HepG2 (cell line): ENCODE data around the gene FCER1G. TPM values are rescaled to one million over a fixed set of nuclear protein-coding genes. Genes with fewer than 3 reads are reported as not detected.
A peak's percentile ranks its signal among the peaks of the same experiment; 100 is the strongest.
"Not testable (repeated sequence)": the region's sequence is repeated elsewhere in the genome, so short reads cannot be mapped to it uniquely, and the experiment has no call there.

Experiments used
- ATAC-seq: fragments of 200-7000 bp; cut with Tn5 transposase; 3 replicates; pipeline ENCODE4 v1.9.1; 2020; ENCODE audit warnings: mild to moderate bottlenecking, moderate library complexity
- BruUV-seq: library from RNA; stranded (reverse); fragments of 400-500 nt; replicated peaks from 2 replicates; lab custom pipeline; 2021; lab: Mats Ljungman, UMichigan
- CTCF ChIA-PET: fragments of 300-600 bp; formaldehyde crosslinking; extraction: SDS; loops from one replicate; lab custom pipeline; 2021; ENCODE audit warnings: low total read pairs, inconsistent platforms, low intra/inter-chr PET ratio; lab: Yijun Ruan, JAX
- POLR2A ChIA-PET: fragments of 350-600 bp; sonication (Branson Sonifier 250); formaldehyde crosslinking; loops from one replicate; lab custom pipeline; 2020; ENCODE audit warnings: antibody characterized with exemption, inconsistent platforms; lab: Yijun Ruan, JAX
- DNase-seq: peaks from one replicate; pipeline ENCODE4 v3.0.0-alpha.2; 2015; ENCODE audit warnings: low spot score
- FAIRE-seq: peaks from 3 replicates; lab custom pipeline; 2011; peaks lifted over from hg19 to GRCh38; lab: Jason Lieb, UNC
- H2AFZ ChIP-seq: one replicate; pipeline ENCODE4 v1.6.1; 2011; ENCODE audit warnings: low read length, inconsistent platforms
- H3K27ac ChIP-seq: fragments of 300-600 bp; 3 replicates; pipeline ENCODE4 v1.8.0; 2011; ENCODE audit warnings: mixed run types, mild to moderate bottlenecking, mixed read lengths, low read length, inconsistent platforms; ENCODE audit not compliant: insufficient read depth; ENCODE audit errors: extremely low read length
- H3K27me3 ChIP-seq, 2 experiments: fragments of 200-600 bp in 1 of 2; 2 replicates in 1 of 2; 3 replicates in 1 of 2; pipeline versions ENCODE4 v1.6.0 to v1.8.0; 2011; ENCODE audit warnings: low read length in 2 of 2, mild to moderate bottlenecking in 2 of 2, moderate library complexity in 2 of 2, inconsistent platforms in 1 of 2; ENCODE audit not compliant: insufficient read depth in 2 of 2, control insufficient read depth in 1 of 2
- H3K36me3 ChIP-seq, 2 experiments: fragments of 200-600 bp in 1 of 2; replicated peaks in 1 of 2; 2 replicates in 1 of 2; 3 replicates in 1 of 2; pipeline versions ENCODE4 v1.5.1 to v1.8.0; 2011; ENCODE audit warnings: low read length in 2 of 2, inconsistent platforms in 1 of 2; ENCODE audit not compliant: insufficient read depth in 2 of 2, control insufficient read depth in 1 of 2
- H3K4me1 ChIP-seq: 2 replicates; pipeline ENCODE4 v1.5.1; 2012; ENCODE audit warnings: low read length, inconsistent platforms; ENCODE audit not compliant: insufficient read depth
- H3K4me2 ChIP-seq: 2 replicates; pipeline ENCODE4 v1.6.0; 2011; ENCODE audit warnings: low read depth, low read length, inconsistent platforms
- H3K4me3 ChIP-seq, 3 experiments: fragments of 200-600 bp in 1 of 3; sonication (generic), shearing (Covaris generic) in 1 of 3; replicated peaks in 1 of 3; 2 replicates each; pipeline ENCODE4 v1.5.1; 2011 to 2016; ENCODE audit warnings: low read length in 3 of 3, inconsistent platforms in 2 of 3, low read depth in 2 of 3, mild to moderate bottlenecking in 2 of 3, control low read depth in 1 of 3, mixed read lengths in 1 of 3; ENCODE audit not compliant: insufficient read depth in 1 of 3
- H3K79me2 ChIP-seq: one replicate; pipeline ENCODE4 v1.6.1; 2011; ENCODE audit warnings: low read length, inconsistent platforms; ENCODE audit not compliant: insufficient read depth
- H3K9ac ChIP-seq: 2 replicates; pipeline ENCODE4 v1.6.0; 2011; ENCODE audit warnings: mild to moderate bottlenecking, low read depth, low read length, inconsistent platforms; ENCODE audit not compliant: insufficient read depth
- H3K9me3 ChIP-seq: 2 replicates; pipeline ENCODE4 v1.5.1; 2012; ENCODE audit warnings: mild to moderate bottlenecking, low read length
- H4K20me1 ChIP-seq: 2 replicates; pipeline ENCODE4 v1.6.0; 2011; ENCODE audit warnings: inconsistent platforms, mild to moderate bottlenecking, low read length, moderate library complexity; ENCODE audit not compliant: insufficient read depth
- CEBPG ChIP-seq: IDR thresholded peaks from 2 replicates; pipeline ENCODE4 v1.6.1; 2016
- CREM ChIP-seq, 2 experiments: sonication (generic) in 1 of 2; formaldehyde crosslinking in 1 of 2; IDR thresholded peaks; 2 replicates each; pipeline versions ENCODE4 v1.4.0 to v1.6.1; 2016 to 2020; ENCODE audit warnings: antibody characterized with exemption in 1 of 2, mild to moderate bottlenecking in 1 of 2, missing genetic modification reagents in 1 of 2
- FOXA1 ChIP-seq, 2 experiments: fragments of 450-650 bp in 1 of 2; sonication (generic) in 1 of 2; formaldehyde crosslinking in 1 of 2; IDR thresholded peaks; 2 replicates each; pipeline versions ENCODE4 v1.4.0 to v1.6.1; 2016 to 2020; ENCODE audit warnings: missing genetic modification reagents in 1 of 2
- FOXA3 ChIP-seq: IDR thresholded peaks from 2 replicates; pipeline ENCODE4 v1.6.1; 2016; ENCODE audit warnings: missing genetic modification reagents, missing compliant biosample characterization
- HNF4A ChIP-seq: sonication (generic); formaldehyde crosslinking; IDR thresholded peaks from 2 replicates; pipeline ENCODE4 v1.4.0; 2020; ENCODE audit warnings: missing genetic modification reagents
- NR2F6 ChIP-seq, 2 experiments: IDR thresholded peaks; 2 replicates each; pipeline ENCODE4 v1.6.1; 2016; ENCODE audit warnings: antibody characterized with exemption in 1 of 2, mild to moderate bottlenecking in 1 of 2
- RARA ChIP-seq: IDR thresholded peaks from 2 replicates; pipeline ENCODE4 v1.6.1; 2016; ENCODE audit warnings: missing genetic modification reagents, missing compliant biosample characterization
- WGBS: methylation state at CpG from one replicate; pipeline ENCODE4 v1.1.6; 2017; ENCODE audit warnings: low lambda C conversion rate; 5-methylcytosine and 5-hydroxymethylcytosine counted together
- in situ Hi-C: cut with HindIII; loops from 2 replicates; pipeline ENCODE4 v1.10.0; 2017; ENCODE audit warnings: low pct_unique_long_range_greater_than_20kb; ENCODE audit not compliant: extremely low pct_ligation_motif_present
- intact Hi-C: fragments of 100-400 bp; cut with micrococcal nuclease; formaldehyde crosslinking; loops from one replicate; pipeline ENCODE4 v1.10.0; 2022; ENCODE audit not compliant: unreplicated experiment
- polyA plus RNA-seq, 8 experiments: library from polyadenylated mRNA; depleted of rRNA in 3 of 8; stranded (reverse) in 7 of 8; unstranded in 1 of 8; fragments of >200 nt; fragmentation: Illumina TruSeq in 4 of 8; extraction: Trizol in 4 of 8; gene quantifications; 2 replicates each; pipeline versions ENCODE4 v1.2.1 to v1.2.3, GENCODE V29; 2011 to 2016; ENCODE audit warnings: low read depth in 4 of 8, missing spikeins in 1 of 8, mixed read lengths in 1 of 8; ENCODE audit not compliant: insufficient read depth in 1 of 8
- total RNA-seq, 5 experiments: library from RNA; depleted of rRNA; stranded (reverse); fragments of >200 nt; fragmentation: Illumina TruSeq; extraction: Trizol; gene quantifications; 2 replicates each; pipeline ENCODE4 v1.2.3, GENCODE V29; 2016; ENCODE audit warnings: low read depth in 1 of 5
- TF ChIP-seq, protein P1 (sequence below): sonication (generic); formaldehyde crosslinking; IDR thresholded peaks from 2 replicates; pipeline ENCODE4 v1.4.0; 2020; ENCODE audit warnings: missing genetic modification reagents, borderline replicate concordance
- TF ChIP-seq, protein P2 (sequence below): sonication (generic); formaldehyde crosslinking; conservative IDR thresholded peaks from 2 replicates; pipeline ENCODE4 v1.4.0; 2020; ENCODE audit warnings: mild to moderate bottlenecking, missing genetic modification reagents, moderate library complexity

FCER1G gene
- total and polyA plus RNA-seq, 2 of the 13 experiments (the other 11 are each of a cell fraction or from before 2014, with no cell fraction given): 1.3 to 6.4 TPM

DNA sequence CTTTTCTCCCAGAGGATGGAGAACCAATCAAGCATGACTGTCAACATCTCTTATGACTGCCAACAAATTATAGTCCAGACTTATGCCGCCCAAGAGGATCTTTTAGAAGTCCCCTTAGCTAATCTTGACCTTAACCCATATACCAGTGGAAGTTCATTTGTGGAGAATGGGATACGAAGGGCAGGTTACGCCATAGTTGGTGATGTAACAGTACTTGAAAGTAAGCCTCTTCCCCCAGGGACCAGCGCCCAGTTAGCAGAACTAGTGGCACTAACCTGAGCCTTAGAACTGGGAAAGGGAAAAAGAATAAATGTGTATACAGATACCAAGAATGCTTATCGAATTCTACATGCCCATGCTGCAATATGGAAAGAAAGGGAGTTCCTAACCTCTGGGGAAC, 40.2 kb downstream of the FCER1G start (continued):
- TF ChIP-seq, protein P1, sequence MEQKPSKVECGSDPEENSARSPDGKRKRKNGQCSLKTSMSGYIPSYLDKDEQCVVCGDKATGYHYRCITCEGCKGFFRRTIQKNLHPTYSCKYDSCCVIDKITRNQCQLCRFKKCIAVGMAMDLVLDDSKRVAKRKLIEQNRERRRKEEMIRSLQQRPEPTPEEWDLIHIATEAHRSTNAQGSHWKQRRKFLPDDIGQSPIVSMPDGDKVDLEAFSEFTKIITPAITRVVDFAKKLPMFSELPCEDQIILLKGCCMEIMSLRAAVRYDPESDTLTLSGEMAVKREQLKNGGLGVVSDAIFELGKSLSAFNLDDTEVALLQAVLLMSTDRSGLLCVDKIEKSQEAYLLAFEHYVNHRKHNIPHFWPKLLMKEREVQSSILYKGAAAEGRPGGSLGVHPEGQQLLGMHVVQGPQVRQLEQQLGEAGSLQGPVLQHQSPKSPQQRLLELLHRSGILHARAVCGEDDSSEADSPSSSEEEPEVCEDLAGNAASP (CRISPR knock-in tag): peak; percentile 56; the same call in 1 of the 2 replicates
- peak; percentile 89 for TF ChIP-seq RARA (CRISPR knock-in tag)

DNA sequence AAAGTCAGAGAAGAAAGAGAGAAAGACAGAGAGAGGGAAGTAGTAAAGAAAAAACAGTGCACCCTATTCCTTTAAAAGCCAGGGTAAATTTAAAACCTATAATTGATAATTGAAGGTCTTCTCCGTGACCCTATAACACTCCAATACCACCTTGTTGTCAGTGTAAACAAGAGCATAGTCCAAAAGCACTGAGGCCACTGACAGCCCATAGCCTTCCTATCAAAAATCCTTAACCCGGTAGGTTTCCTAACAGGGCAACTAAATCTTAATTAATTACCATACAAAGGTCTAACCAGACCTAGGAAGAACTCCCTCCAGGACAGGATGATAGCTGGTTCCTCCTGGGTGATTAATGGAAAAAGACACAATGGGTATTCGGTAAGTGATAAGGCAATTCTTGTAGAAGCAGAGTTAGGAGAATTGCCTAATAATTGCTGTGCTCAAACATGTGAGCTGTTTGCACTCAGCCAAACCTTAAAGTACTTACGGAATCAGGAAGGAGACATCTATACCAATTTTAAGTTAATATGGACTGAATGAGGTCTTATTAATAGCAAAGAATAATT, 40.9 kb downstream of the FCER1G start:
- H3K9ac ChIP-seq; H3K36me3 ChIP-seq; CTCF ChIA-PET; H4K20me1 ChIP-seq; intact Hi-C loops; H2AFZ ChIP-seq; FAIRE-seq; BruUV-seq; DNase-seq; H3K27ac ChIP-seq; H3K79me2 ChIP-seq; ATAC-seq; in situ Hi-C loops; TF ChIP-seq NR2F6, CREM (CRISPR knock-in tag; IDR thresholded peaks at IDR 0.05): not testable (repeated sequence)
- WGBS: 4% methylated on average over 4 of the region's 4 CpGs
- TF ChIP-seq HNF4A (CRISPR knock-in tag) (peak; percentile 48; the same call in 1 of the 2 replicates), FOXA1 (IDR thresholded peaks at IDR 0.05) (0 out of 2 replicates have a peak, but pooled peaks have one; percentile 22), FOXA1 (CRISPR knock-in tag; IDR thresholded peaks at IDR 0.05) (peak; percentile 19; the same call in 1 of the 2 replicates), CEBPG (peak; percentile 48; the same call in 1 of the 2 replicates), FOXA3 (CRISPR knock-in tag) (peak; percentile 74), NR2F6 (IDR thresholded peaks at IDR 0.05) (0 out of 2 replicates have a peak, but pooled peaks have one; percentile 21), CREM (IDR thresholded peaks at IDR 0.05) (0 out of 2 replicates have a peak, but pooled peaks have one; percentile 15)
- TF ChIP-seq, protein P2, sequence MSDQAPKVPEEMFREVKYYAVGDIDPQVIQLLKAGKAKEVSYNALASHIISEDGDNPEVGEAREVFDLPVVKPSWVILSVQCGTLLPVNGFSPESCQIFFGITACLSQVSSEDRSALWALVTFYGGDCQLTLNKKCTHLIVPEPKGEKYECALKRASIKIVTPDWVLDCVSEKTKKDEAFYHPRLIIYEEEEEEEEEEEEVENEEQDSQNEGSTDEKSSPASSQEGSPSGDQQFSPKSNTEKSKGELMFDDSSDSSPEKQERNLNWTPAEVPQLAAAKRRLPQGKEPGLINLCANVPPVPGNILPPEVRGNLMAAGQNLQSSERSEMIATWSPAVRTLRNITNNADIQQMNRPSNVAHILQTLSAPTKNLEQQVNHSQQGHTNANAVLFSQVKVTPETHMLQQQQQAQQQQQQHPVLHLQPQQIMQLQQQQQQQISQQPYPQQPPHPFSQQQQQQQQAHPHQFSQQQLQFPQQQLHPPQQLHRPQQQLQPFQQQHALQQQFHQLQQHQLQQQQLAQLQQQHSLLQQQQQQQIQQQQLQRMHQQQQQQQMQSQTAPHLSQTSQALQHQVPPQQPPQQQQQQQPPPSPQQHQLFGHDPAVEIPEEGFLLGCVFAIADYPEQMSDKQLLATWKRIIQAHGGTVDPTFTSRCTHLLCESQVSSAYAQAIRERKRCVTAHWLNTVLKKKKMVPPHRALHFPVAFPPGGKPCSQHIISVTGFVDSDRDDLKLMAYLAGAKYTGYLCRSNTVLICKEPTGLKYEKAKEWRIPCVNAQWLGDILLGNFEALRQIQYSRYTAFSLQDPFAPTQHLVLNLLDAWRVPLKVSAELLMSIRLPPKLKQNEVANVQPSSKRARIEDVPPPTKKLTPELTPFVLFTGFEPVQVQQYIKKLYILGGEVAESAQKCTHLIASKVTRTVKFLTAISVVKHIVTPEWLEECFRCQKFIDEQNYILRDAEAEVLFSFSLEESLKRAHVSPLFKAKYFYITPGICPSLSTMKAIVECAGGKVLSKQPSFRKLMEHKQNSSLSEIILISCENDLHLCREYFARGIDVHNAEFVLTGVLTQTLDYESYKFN (CRISPR knock-in tag): peak; percentile 44
- H3K27me3 ChIP-seq: peaks cover 0 to 16% of the 10 kb centered on the region in 2 experiments; a peak in 3 of 5 replicates
- H3K4me2 ChIP-seq: peak overlapping the region; percentile 47
- H3K9me3 ChIP-seq: peaks cover 11% of the 10 kb centered on the region
- POLR2A ChIA-PET: interaction anchor here (0.7 to 1.0 kb wide), 2 partner anchors 31 to 33 kb away, joined by 3 read pairs; partner anchors contain the start of genes APOA2 and TOMM40L
- H3K4me1 ChIP-seq: peaks cover 52% of the 10 kb centered on the region
- peak overlapping the region in 1 of 3 experiments; percentile 12; a peak in 1 of 6 replicates for H3K4me3 ChIP-seq

DNA sequence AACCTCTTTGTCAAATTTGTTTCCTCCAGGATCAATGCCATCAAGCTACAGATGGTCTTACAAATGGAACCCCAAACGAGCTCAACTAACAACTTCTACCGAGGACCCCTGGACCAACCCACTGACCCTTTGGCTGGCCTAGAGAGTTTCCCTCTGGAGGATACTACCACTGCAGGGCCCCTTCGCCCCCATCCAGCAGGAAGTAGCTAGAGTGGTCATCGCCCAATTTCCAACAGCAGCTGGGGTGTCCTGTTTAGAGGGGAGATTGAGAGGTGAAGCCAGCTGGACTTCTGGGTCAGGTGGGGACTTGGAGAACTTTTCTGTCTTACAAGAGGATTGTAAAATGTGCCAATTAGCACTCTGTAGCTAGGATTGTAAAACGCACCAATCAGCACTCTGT, 42.0 kb downstream of the FCER1G start:
- H4K20me1 ChIP-seq, H3K79me2 ChIP-seq, H3K9ac ChIP-seq, BruUV-seq, intact Hi-C loops, H3K4me3 ChIP-seq, H3K36me3 ChIP-seq, in situ Hi-C loops, H3K4me2 ChIP-seq, FAIRE-seq, CTCF ChIA-PET, POLR2A ChIA-PET, DNase-seq, ATAC-seq, H3K27ac ChIP-seq, H2AFZ ChIP-seq: not testable (repeated sequence)
- H3K9me3 ChIP-seq: peaks cover 11% of the 10 kb centered on the region
- 89% methylated on average over 4 of the region's 5 CpGs for WGBS
- peaks cover 51% of the 10 kb centered on the region for H3K4me1 ChIP-seq
- peaks cover 0 to 16% of the 10 kb centered on the region in 2 experiments; a peak in 3 of 5 replicates for H3K27me3 ChIP-seq
